Fibroblast of lung (primary cell): Measurements from ENCODE around the gene TMTC2. TPM values are rescaled to one million over a fixed set of nuclear protein-coding genes. Genes with fewer than 3 reads are reported as not detected.

Experiments
- DNase-seq, 2 donors: peaks; one replicate each; pipeline versions ENCODE4 v3.0.0 to v3.0.0-alpha.2; 2010; ENCODE audit warnings: low read depth in 2 of 2
- H2AFZ ChIP-seq: 2 replicates; pipeline ENCODE4 v1.5.1; 2012; ENCODE audit warnings: low read length, control low read depth, inconsistent platforms
- H3K27ac ChIP-seq: 2 replicates; pipeline ENCODE4 v1.5.1; 2011; ENCODE audit warnings: low read length, control low read depth; ENCODE audit not compliant: insufficient read depth
- H3K27me3 ChIP-seq: 2 replicates; pipeline ENCODE4 v1.5.1; 2011; ENCODE audit warnings: mild to moderate bottlenecking, low read length; ENCODE audit not compliant: control insufficient read depth, insufficient read depth
- H3K36me3 ChIP-seq: 2 replicates; pipeline ENCODE4 v1.5.1; 2011; ENCODE audit warnings: low read length; ENCODE audit not compliant: control insufficient read depth, insufficient read depth
- H3K4me1 ChIP-seq: 2 replicates; pipeline ENCODE4 v1.5.1; 2011; ENCODE audit warnings: low read length; ENCODE audit not compliant: control insufficient read depth, insufficient read depth; ENCODE audit errors: extremely low read depth
- H3K4me2 ChIP-seq: 2 replicates; pipeline ENCODE4 v1.5.1; 2011; ENCODE audit warnings: low read length, control low read depth; ENCODE audit not compliant: insufficient read depth; ENCODE audit errors: extremely low read depth
- H3K4me3 ChIP-seq, 4 experiments: fragments of 200-600 bp in 1 of 4; sonication (generic) in 1 of 4; replicated peaks in 1 of 4; 2 replicates each; pipeline ENCODE4 v1.5.1; 2011 to 2016; ENCODE audit warnings: low read length in 4 of 4, low read depth in 3 of 4, mild to moderate bottlenecking in 3 of 4, control low read depth in 2 of 4, inconsistent platforms in 1 of 4, mixed read lengths in 1 of 4; ENCODE audit not compliant: insufficient read depth in 1 of 4; ENCODE audit errors: control extremely low read depth in 1 of 4
- H3K79me2 ChIP-seq: 2 replicates; pipeline ENCODE4 v1.5.1; 2012; ENCODE audit warnings: mild to moderate bottlenecking, low read length, inconsistent platforms; ENCODE audit not compliant: control insufficient read depth, insufficient read depth
- H3K9ac ChIP-seq: 2 replicates; pipeline ENCODE4 v1.5.1; 2011; ENCODE audit warnings: mild to moderate bottlenecking, low read length, control low read depth; ENCODE audit not compliant: insufficient read depth
- H3K9me3 ChIP-seq: 2 replicates; pipeline ENCODE4 v1.5.1; 2012; ENCODE audit warnings: low read depth, low read length; ENCODE audit not compliant: control insufficient read depth, insufficient read depth
- H4K20me1 ChIP-seq: 2 replicates; pipeline ENCODE4 v1.5.1; 2011; ENCODE audit warnings: low read length; ENCODE audit not compliant: control insufficient read depth, insufficient read depth; ENCODE audit errors: extremely low read depth
- CTCF ChIP-seq, 2 donors: IDR thresholded peaks in 1 of 2; conservative IDR thresholded peaks in 1 of 2; 1 replicate in 1 of 2; 2 replicates in 1 of 2; pipeline ENCODE4 v1.5.1; 2011 to 2012; ENCODE audit warnings: low read length in 2 of 2, control low read depth in 1 of 2, inconsistent platforms in 1 of 2, low read depth in 1 of 2, mild to moderate bottlenecking in 1 of 2
- EZH2 ChIP-seq: IDR thresholded peaks from 2 replicates; pipeline ENCODE4 v1.5.1; 2012; ENCODE audit warnings: low read length, control low read depth, mild to moderate bottlenecking; ENCODE audit errors: missing control alignments
- polyA plus RNA-seq, 2 donors: library from polyadenylated mRNA; depleted of rRNA in 1 of 2; stranded (reverse) in 1 of 2; unstranded in 1 of 2; fragments of >200 nt; gene quantifications; 2 replicates each; pipeline ENCODE4 v1.2.1, GENCODE V29; 2011 to 2012; ENCODE audit warnings: missing spikeins in 1 of 2
- total RNA-seq: library from RNA; depleted of rRNA; stranded (reverse); fragments of >200 nt; gene quantifications from 2 replicates; pipeline ENCODE4 v1.2.1, GENCODE V29; 2014

The TMTC2 gene
- total and polyA plus RNA-seq, 2 donors (not counting 1 experiment from before 2014, with no cell fraction given) = 3.5 to 9.7 TPM

GRCh38 chr12:82866946-82867345 is 180.2 kb downstream of the TMTC2 start:
- H3K36me3 ChIP-seq = no peaks in the 10 kb centered on the region
- no peaks in the 10 kb centered on the region for H3K27me3 ChIP-seq
- no peak overlapping the region for H3K27ac ChIP-seq
- no peak overlapping the region for H3K4me2 ChIP-seq
- no peaks in the 10 kb centered on the region for H3K79me2 ChIP-seq
- TF ChIP-seq CTCF (conservative IDR thresholded peaks at IDR 0.05 in 1 of 2, IDR thresholded peaks at IDR 0.05 in 1 of 2; ENCODE audit: low read depth in 1 of 2, low read length in 2 of 2) (no peak), EZH2 (no peak)
- H2AFZ ChIP-seq = no peak overlapping the region
- H4K20me1 ChIP-seq = no peaks in the 10 kb centered on the region
- DNase-seq = no peak
- H3K9ac ChIP-seq = no peak overlapping the region
- H3K9me3 ChIP-seq = no peaks in the 10 kb centered on the region
- H3K4me3 ChIP-seq = no peak overlapping the region
- no peaks in the 10 kb centered on the region for H3K4me1 ChIP-seq

- H3K4me1 ChIP-seq = no peaks in the 10 kb centered on the region
- no peak for DNase-seq
- H3K27me3 ChIP-seq = no peaks in the 10 kb centered on the region
- no peak overlapping the region for H3K27ac ChIP-seq
- no peak overlapping the region for H3K4me2 ChIP-seq
- no peaks in the 10 kb centered on the region for H3K79me2 ChIP-seq
- TF ChIP-seq EZH2 (no peak), CTCF (conservative IDR thresholded peaks at IDR 0.05 in 1 of 2, IDR thresholded peaks at IDR 0.05 in 1 of 2; ENCODE audit: low read depth in 1 of 2, low read length in 2 of 2) (no peak)
- no peak overlapping the region for H2AFZ ChIP-seq
- no peaks in the 10 kb centered on the region for H3K36me3 ChIP-seq
- no peak overlapping the region for H3K4me3 ChIP-seq
- no peaks in the 10 kb centered on the region for H3K9me3 ChIP-seq
- H4K20me1 ChIP-seq = no peaks in the 10 kb centered on the region
- no peak overlapping the region for H3K9ac ChIP-seq
Measured at GRCh38 chr12:82867762-82868500, 181.2 kb downstream of the TMTC2 start.

- no peaks in the 10 kb centered on the region for H3K9me3 ChIP-seq
- no peak overlapping the region for H3K9ac ChIP-seq
- H3K4me3 ChIP-seq = no peak overlapping the region
- DNase-seq = no peak
- no peaks in the 10 kb centered on the region for H3K79me2 ChIP-seq
- no peaks in the 10 kb centered on the region for H4K20me1 ChIP-seq
- H3K27me3 ChIP-seq = no peaks in the 10 kb centered on the region
- TF ChIP-seq EZH2 (no peak), CTCF (conservative IDR thresholded peaks at IDR 0.05 in 1 of 2, IDR thresholded peaks at IDR 0.05 in 1 of 2; ENCODE audit: low read depth in 1 of 2, low read length in 2 of 2) (no peak)
- H3K27ac ChIP-seq = no peak overlapping the region
- no peak overlapping the region for H2AFZ ChIP-seq
- H3K4me1 ChIP-seq = no peaks in the 10 kb centered on the region
- no peaks in the 10 kb centered on the region for H3K36me3 ChIP-seq
- no peak overlapping the region for H3K4me2 ChIP-seq
Measured at GRCh38 chr12:82870771-82871377, 184.2 kb downstream of the TMTC2 start.
